Neural cell (in vitro differentiated cells): ENCODE data around the gene ELAC1.

Experiments used
- CTCF ChIP-seq: fragments of 450-650 bp; IDR thresholded peaks from 2 replicates; pipeline ENCODE4 v1.5.1; 2014; ENCODE audit warnings: antibody characterized with exemption, mild to moderate bottlenecking, moderate library complexity; ENCODE audit not compliant: poor library complexity, severe bottlenecking
- EP300 ChIP-seq: fragments of 450-650 bp; conservative IDR thresholded peaks from 2 replicates; pipeline ENCODE4 v1.6.1; 2014; ENCODE audit warnings: antibody characterized with exemption, mild to moderate bottlenecking, moderate library complexity; ENCODE audit not compliant: poor library complexity, severe bottlenecking
- EZH2 ChIP-seq: fragments of 200-600, 300-800 bp; shearing (Covaris generic), sonication (generic); IDR thresholded peaks from 2 replicates; pipeline ENCODE4 v1.6.1; 2014; ENCODE audit warnings: antibody characterized with exemption, low read length, borderline replicate concordance, mild to moderate bottlenecking; ENCODE audit not compliant: insufficient read depth, poor library complexity, severe bottlenecking
- POLR2AphosphoS5 ChIP-seq: IDR thresholded peaks from 2 replicates; pipeline ENCODE4 v1.6.1; 2012
- RAD21 ChIP-seq: fragments of 450-650 bp; conservative IDR thresholded peaks from 2 replicates; pipeline ENCODE4 v1.6.1; 2014; ENCODE audit warnings: antibody characterized with exemption, mild to moderate bottlenecking, moderate library complexity
- REST ChIP-seq: IDR thresholded peaks from 2 replicates; pipeline ENCODE4 v1.6.1; 2012; ENCODE audit warnings: borderline replicate concordance

- TF ChIP-seq CTCF (no peak), REST (no peak), POLR2AphosphoS5 (no peak), EZH2 (no peak), EP300 (no peak), RAD21 (no peak)
Observed at GRCh38 chr18:50955253-50955652, 12.6 kb upstream of the ELAC1 start.
